BJ (cell line): ENCODE data around the gene SCYGR7. TPM values are rescaled to one million over a fixed set of nuclear protein-coding genes. Genes with fewer than 3 reads are reported as not detected.
"Not testable (repeated sequence)": the region's sequence is repeated elsewhere in the genome, so short reads cannot be mapped to it uniquely, and the experiment has no call there.

Source experiments
- CTCF ChIA-PET: fragments of 350-600 bp; formaldehyde crosslinking; extraction: SDS; loops from one replicate; lab custom pipeline; 2021; ENCODE audit warnings: antibody characterized with exemption, inconsistent platforms; lab: Yijun Ruan, JAX
- POLR2A ChIA-PET: fragments of 300-600 bp; sonication (Branson Sonifier 250); formaldehyde crosslinking; extraction: SDS; loops from one replicate; lab custom pipeline; 2021; ENCODE audit warnings: antibody characterized with exemption; lab: Charles Lee
- DNase-seq: peaks from one replicate; pipeline ENCODE4 v3.0.0-alpha.2; 2011; ENCODE audit warnings: low read depth
- H3K27me3 ChIP-seq: 2 replicates; pipeline ENCODE4 v1.6.0; 2011; ENCODE audit warnings: low read length; ENCODE audit not compliant: control insufficient read depth, insufficient read depth
- H3K36me3 ChIP-seq: 2 replicates; pipeline ENCODE4 v1.5.1; 2011; ENCODE audit warnings: low read length; ENCODE audit not compliant: control insufficient read depth, insufficient read depth
- H3K4me3 ChIP-seq: 2 replicates; pipeline ENCODE4 v1.5.1; 2011; ENCODE audit warnings: low read depth, mild to moderate bottlenecking, control low read depth, low read length
- polyA plus RNA-seq: library from polyadenylated mRNA; depleted of rRNA; stranded (reverse); fragments of >200 nt; gene quantifications from 2 replicates; pipeline ENCODE4 v1.2.3, GENCODE V29; 2011
- TF ChIP-seq, protein P1 (sequence below): IDR thresholded peaks from 2 replicates; pipeline ENCODE4 v1.5.1; 2011; ENCODE audit warnings: low read depth, mild to moderate bottlenecking, control low read depth, inconsistent platforms, low read length, moderate library complexity; ENCODE audit not compliant: insufficient read depth

Gene SCYGR7
- polyA plus RNA-seq, 1 experiment, result not detected

DNA sequence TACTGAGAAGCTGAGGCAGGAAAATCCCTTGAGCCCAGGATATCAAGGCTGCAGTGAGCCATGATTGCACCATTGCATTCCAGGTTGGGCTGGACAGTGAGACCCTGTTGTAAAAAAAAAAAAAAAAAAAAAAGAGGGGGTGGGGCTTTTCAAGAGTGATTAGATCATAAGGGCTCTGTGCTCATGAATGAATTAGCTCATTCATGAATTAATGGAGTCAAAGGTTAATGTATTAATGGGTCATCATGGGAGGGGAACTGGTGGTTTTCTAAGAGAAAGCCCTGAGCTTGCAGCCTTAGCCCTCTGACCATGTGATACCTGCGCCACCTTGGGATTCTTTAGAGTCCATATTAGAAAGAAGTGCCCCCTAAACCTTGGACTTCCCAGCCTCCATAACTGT lies 14.8 kb upstream of the SCYGR7 start:
- no peak overlapping the region for H3K4me3 ChIP-seq
- TF ChIP-seq, protein P1, sequence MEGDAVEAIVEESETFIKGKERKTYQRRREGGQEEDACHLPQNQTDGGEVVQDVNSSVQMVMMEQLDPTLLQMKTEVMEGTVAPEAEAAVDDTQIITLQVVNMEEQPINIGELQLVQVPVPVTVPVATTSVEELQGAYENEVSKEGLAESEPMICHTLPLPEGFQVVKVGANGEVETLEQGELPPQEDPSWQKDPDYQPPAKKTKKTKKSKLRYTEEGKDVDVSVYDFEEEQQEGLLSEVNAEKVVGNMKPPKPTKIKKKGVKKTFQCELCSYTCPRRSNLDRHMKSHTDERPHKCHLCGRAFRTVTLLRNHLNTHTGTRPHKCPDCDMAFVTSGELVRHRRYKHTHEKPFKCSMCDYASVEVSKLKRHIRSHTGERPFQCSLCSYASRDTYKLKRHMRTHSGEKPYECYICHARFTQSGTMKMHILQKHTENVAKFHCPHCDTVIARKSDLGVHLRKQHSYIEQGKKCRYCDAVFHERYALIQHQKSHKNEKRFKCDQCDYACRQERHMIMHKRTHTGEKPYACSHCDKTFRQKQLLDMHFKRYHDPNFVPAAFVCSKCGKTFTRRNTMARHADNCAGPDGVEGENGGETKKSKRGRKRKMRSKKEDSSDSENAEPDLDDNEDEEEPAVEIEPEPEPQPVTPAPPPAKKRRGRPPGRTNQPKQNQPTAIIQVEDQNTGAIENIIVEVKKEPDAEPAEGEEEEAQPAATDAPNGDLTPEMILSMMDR, result no peak
- ChIA-PET CTCF (no interaction called here), POLR2A (no interaction called here)
- no peaks in the 10 kb centered on the region for H3K36me3 ChIP-seq
- no peaks in the 10 kb centered on the region for H3K27me3 ChIP-seq
- no peak for DNase-seq

DNA sequence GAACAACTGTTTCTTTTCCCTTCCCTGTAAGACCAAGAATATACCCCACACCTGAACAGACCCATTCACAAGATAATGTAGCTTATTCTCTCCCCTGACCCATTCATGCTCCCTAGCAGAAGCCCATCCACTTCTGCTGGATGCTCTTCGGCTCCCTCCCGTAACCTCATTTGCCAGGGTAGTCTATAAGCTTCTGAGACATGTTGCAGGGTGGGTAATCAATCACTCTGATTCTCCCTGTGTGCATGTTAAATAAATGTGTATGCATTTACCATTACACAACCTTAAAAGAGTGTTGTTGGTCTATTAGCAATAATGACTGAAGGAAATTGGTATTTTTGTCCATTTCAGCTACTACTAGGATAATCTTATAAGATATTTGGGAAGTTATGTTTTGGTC lies 11.6 kb upstream of the SCYGR7 start:
- DNase-seq, result no peak
- no peaks in the 10 kb centered on the region for H3K36me3 ChIP-seq
- TF ChIP-seq, protein P1, result no peak
- H3K4me3 ChIP-seq, result no peak overlapping the region
- POLR2A ChIA-PET, result no interaction called here
- no peaks in the 10 kb centered on the region for H3K27me3 ChIP-seq
- CTCF ChIA-PET, result interaction anchor here (0.7 kb wide), 1 partner anchor 24 kb away, joined by 3 read pairs; no protein-coding TSS in a partner anchor

DNA sequence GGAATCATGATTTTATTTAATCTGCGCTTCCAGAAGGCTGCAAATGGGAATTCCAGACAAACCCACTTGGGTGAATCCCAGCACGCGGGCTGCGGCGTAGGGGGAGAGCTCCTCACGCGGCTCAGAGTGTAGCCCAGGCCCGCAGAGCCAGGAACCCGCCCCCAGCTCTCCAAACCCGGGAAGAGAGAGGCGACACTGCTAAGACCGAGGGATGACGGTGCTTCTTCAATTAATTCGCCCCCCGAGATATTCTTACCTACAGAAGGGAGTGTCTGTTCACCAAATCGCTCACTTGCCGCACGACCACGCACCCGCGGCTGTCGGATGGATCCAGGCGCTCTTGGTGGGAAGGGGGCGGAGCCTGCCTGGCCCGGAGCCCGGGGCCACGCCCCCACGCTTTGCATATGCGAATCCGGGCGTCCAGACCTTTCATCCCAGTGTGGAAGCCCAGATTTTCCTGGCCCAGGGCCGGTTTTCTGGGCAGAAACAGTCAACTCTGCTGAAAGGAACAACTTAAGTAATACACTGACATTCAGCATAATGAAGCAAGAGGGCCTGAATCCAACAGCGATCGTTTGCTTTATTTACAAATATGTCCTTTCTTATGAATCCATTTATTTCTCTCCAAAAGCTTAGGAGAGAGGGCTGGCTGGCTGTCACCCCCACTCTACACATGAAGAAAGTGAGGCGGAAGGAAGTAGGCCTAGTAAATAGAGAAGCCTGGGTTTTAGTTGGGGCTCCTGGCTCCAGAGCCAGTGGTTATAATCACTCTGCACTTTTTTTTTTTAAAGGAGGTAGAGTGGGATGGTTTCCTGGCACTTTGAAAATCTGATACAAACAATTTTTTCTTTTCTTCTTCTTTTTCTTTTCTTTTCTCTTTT lies 10.2 kb upstream of the SCYGR7 start, which contains the start of gene SLC19A3:
SLC19A3 (minus strand) TSS at position 342 of the 881 bp plus-strand sequence. CDS start 15,710 bp downstream, outside the sequence.
- TF ChIP-seq, protein P1, result no peak
- Histone ChIP-seq H3K36me3 (no peaks in the 10 kb centered on the region), H3K4me3 (peak within 1 kb of the TSS; percentile 43), H3K27me3 (no peaks in the 10 kb centered on the region)
- ChIA-PET CTCF (interaction anchor here (1.5 kb wide), 1 partner anchor 8 kb away, joined by 4 read pairs; no protein-coding TSS in a partner anchor), POLR2A (no interaction called here)
- DNase-seq, result no peak

DNA sequence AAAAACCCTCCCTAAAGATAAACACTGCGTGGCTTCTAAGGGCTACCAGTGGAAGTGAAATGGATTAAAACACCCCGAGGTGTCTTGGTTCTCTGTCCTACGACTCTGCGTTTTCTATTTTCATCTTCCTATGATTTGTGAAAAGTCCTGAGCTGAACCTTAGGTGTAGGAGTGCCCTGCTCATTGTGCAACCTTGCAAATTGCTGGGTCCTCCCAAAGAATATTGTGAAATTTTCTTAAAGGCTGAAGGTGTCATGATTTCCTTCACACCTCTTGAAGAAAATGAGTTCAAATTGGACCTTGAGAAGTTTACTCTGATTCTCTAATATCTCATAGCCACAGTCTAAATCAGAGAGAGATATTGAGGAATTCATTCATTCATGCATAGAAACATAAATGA lies 8.5 kb upstream of the SCYGR7 start:
- ChIA-PET POLR2A (no interaction called here), CTCF (no interaction called here)
- TF ChIP-seq, protein P1, result no peak
- no peak for DNase-seq
- Histone ChIP-seq H3K4me3 (no peak overlapping the region), H3K27me3 (no peaks in the 10 kb centered on the region), H3K36me3 (no peaks in the 10 kb centered on the region)

DNA sequence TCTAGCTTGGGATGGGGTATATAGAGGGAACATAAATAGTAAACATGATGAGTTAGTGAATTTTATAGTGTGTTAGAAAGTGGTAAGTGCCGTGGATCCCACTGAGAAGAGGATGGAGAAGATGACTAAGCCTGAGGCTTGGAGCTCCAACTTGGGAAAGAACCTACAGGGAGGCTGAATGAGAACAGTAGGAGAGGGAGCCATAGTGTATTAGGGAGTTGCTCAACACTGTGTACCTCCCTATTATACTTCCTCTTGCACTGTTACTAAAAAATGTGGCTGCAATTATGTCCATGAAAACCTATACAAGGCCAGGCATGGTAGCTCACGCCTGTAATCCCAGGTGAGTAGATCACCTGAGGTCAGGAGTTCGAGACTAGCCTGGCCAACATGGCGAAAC lies 7.5 kb upstream of the SCYGR7 start:
- CTCF ChIA-PET, result interaction anchor here (0.9 kb wide), 1 partner anchor 18 kb away, joined by 3 read pairs; no protein-coding TSS in a partner anchor
- no peak for DNase-seq
- no peaks in the 10 kb centered on the region for H3K36me3 ChIP-seq
- POLR2A ChIA-PET, result no interaction called here
- no peaks in the 10 kb centered on the region for H3K27me3 ChIP-seq
- H3K4me3 ChIP-seq, result no peak overlapping the region
- TF ChIP-seq, protein P1, result no peak

DNA sequence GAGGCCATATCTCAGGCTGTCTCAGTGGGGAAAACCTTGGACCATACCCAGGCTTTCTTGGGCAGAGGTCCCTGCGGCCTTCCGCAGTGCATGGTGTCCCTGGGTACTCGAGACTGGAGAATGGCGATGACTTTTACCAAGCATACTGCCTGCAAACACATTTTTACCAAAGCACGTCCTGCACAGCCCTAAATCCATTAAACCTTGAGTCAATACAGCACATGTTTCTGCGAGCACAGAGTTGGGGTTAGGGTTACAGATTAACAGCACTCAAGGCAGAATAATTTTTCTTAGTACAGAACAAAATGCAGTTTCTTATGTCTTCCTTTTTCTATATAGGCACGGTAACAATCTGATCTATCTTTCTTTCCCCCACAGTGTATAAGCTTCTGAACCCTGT lies 5.3 kb upstream of the SCYGR7 start:
- CTCF ChIA-PET, POLR2A ChIA-PET, H3K36me3 ChIP-seq, H3K4me3 ChIP-seq, DNase-seq, H3K27me3 ChIP-seq: not testable (repeated sequence)
